Fibroblast of villous mesenchyme (primary cell): ENCODE results near the gene SPATA2L. TPM values are rescaled to one million over a fixed set of nuclear protein-coding genes. Genes with fewer than 3 reads are reported as not detected.

Experiments
- DNase-seq: peaks from one replicate; pipeline ENCODE4 v3.0.0-alpha.2; 2010; ENCODE audit warnings: low read depth
- H3K4me3 ChIP-seq: 2 replicates; pipeline ENCODE4 v1.5.1; 2011; ENCODE audit warnings: low read depth, mild to moderate bottlenecking, low read length
- CTCF ChIP-seq: IDR thresholded peaks from 2 replicates; pipeline ENCODE4 v1.5.1; 2012; ENCODE audit warnings: low read depth, mild to moderate bottlenecking, low read length; ENCODE audit not compliant: insufficient read depth
- total RNA-seq: library from RNA; depleted of rRNA; stranded (reverse); fragments of >200 nt; gene quantifications from 2 replicates; pipeline ENCODE4 v1.2.3, GENCODE V29; 2012

SPATA2L gene
- total RNA-seq, 1 donor = 9.5 TPM

- no peak overlapping the region for H3K4me3 ChIP-seq
- TF ChIP-seq CTCF = no peak
- DNase-seq = no peak
Observed at GRCh38 chr16:89651584-89651983, 49.9 kb downstream of the SPATA2L start.

DNA sequence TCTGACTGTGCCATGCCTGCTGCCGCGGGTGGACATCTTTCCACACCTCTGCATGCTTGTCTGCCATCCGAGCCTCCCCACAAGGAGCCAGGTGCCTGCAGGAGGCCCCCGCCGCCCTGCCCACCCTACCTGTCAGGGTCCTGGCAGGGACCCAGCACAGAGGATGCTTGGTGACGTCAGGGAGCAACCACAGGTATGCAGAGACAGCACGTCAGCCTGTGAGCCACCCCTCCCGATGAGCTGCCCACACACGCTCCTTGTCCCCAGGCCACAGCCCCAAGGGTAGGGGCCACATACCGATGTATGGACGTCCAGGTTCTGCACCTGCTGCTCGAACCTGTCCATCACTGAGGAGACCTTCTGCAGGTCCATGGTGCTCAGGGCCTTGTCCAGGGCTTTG is 54.6 kb downstream of the SPATA2L start:
- DNase-seq = no peak
- no peak overlapping the region for H3K4me3 ChIP-seq
- TF ChIP-seq CTCF = no peak

Other genes starting within 250 kb of the SPATA2L start
- 69.5 and 82.5 TPM in 2 replicates for gene ANKRD11, start 211.1 kb downstream of the SPATA2L start, total RNA-seq
- gene SPG7, start 193.3 kb downstream of the SPATA2L start, total RNA-seq = 91.8 and 108 TPM in 2 replicates
- 1,832 and 2,350 TPM in 2 replicates for gene RPL13, start 141.0 kb downstream of the SPATA2L start, total RNA-seq
- gene CPNE7, start 125.9 kb downstream of the SPATA2L start, total RNA-seq = 9.5 and 10.0 TPM in 2 replicates
- not detected in 2 replicates for gene DPEP1, start 88.1 kb downstream of the SPATA2L start, total RNA-seq
- gene CHMP1A, start 44.0 kb downstream of the SPATA2L start, total RNA-seq = 102 and 114 TPM in 2 replicates
- 3.5 and 3.9 TPM in 2 replicates for gene SPATA33, start 43.9 kb downstream of the SPATA2L start, total RNA-seq
- gene CDK10, start 15.0 kb downstream of the SPATA2L start, total RNA-seq = 35.8 and 51.0 TPM in 2 replicates
- gene VPS9D1, start 19.2 kb upstream of the SPATA2L start, total RNA-seq = 9.9 and 11.0 TPM in 2 replicates
- 11.0 and 15.1 TPM in 2 replicates for gene ZNF276, start 19.8 kb upstream of the SPATA2L start, total RNA-seq
- gene FANCA, start 114.9 kb upstream of the SPATA2L start, total RNA-seq = 21.9 and 22.0 TPM in 2 replicates
- 3.5 and 3.9 TPM in 2 replicates for gene SPIRE2, start 126.8 kb upstream of the SPATA2L start, total RNA-seq
- gene TCF25, start 171.9 kb upstream of the SPATA2L start, total RNA-seq = 188 and 270 TPM in 2 replicates
- 3.9 and 6.1 TPM in 2 replicates for gene MC1R, start 217.2 kb upstream of the SPATA2L start, total RNA-seq
- 95.9 and 128 TPM in 2 replicates for gene TUBB3, start 221.6 kb upstream of the SPATA2L start, total RNA-seq
- gene DEF8, start 247.1 kb upstream of the SPATA2L start, total RNA-seq = 53.1 and 79.9 TPM in 2 replicates